Spleen (tissue), 13 donors: ENCODE data around the gene RESP18. TPM values are rescaled to one million over a fixed set of nuclear protein-coding genes. Genes with fewer than 3 reads are reported as not detected.

Experiments used
- DNase-seq: peaks from one replicate; pipeline ENCODE4 v3.0.0-alpha.2; 2020
- H3K27ac ChIP-seq, 8 donors: fragments of 200-600 bp; sonication (generic) in 7 of 8; 1 replicate in 4 of 8; 2 replicates in 4 of 8; pipeline versions ENCODE4 v1.5.0 to v1.8.0; 2016 to 2021; ENCODE audit warnings: inconsistent platforms in 4 of 8, mild to moderate bottlenecking in 4 of 8, moderate library complexity in 1 of 8
- H3K27me3 ChIP-seq, 7 donors: fragments of 200-600 bp; sonication (generic) in 6 of 7; replicated peaks in 1 of 7; 1 replicate in 4 of 7; 2 replicates in 3 of 7; pipeline versions ENCODE4 v1.5.0 to v1.8.0; 2016 to 2021; ENCODE audit warnings: inconsistent platforms in 3 of 7, mild to moderate bottlenecking in 1 of 7
- H3K36me3 ChIP-seq, 6 donors: fragments of 200-600 bp; sonication (generic) in 5 of 6; 1 replicate in 4 of 6; 2 replicates in 2 of 6; pipeline versions ENCODE4 v1.5.0 to v1.8.0; 2016 to 2021; ENCODE audit warnings: inconsistent platforms in 2 of 6
- H3K4me1 ChIP-seq, 6 donors: fragments of 200-600 bp; sonication (generic) in 5 of 6; 1 replicate in 3 of 6; 2 replicates in 3 of 6; pipeline versions ENCODE4 v1.5.0 to v1.8.0; 2016 to 2021; ENCODE audit warnings: inconsistent platforms in 3 of 6
- H3K4me3 ChIP-seq, 8 donors: fragments of 200-600 bp; sonication (generic) in 7 of 8; 1 replicate in 4 of 8; 2 replicates in 4 of 8; pipeline versions ENCODE4 v1.5.0 to v1.8.0; 2016 to 2021; ENCODE audit warnings: inconsistent platforms in 4 of 8, mild to moderate bottlenecking in 4 of 8, moderate library complexity in 2 of 8
- H3K9me3 ChIP-seq, 8 donors: fragments of 200-600 bp; sonication (generic) in 7 of 8; 1 replicate in 4 of 8; 2 replicates in 4 of 8; pipeline versions ENCODE4 v1.5.0 to v1.8.0; 2016 to 2021; ENCODE audit warnings: inconsistent platforms in 4 of 8
- CTCF ChIP-seq, 11 experiments: fragments of 200-600 bp in 7 of 11; fragments of 450-650 bp in 4 of 11; sonication (generic) in 4 of 11; IDR thresholded peaks in 8 of 11; conservative IDR thresholded peaks in 3 of 11; 1 replicate in 7 of 11; 2 replicates in 4 of 11; pipeline versions ENCODE4 v1.4.0 to v1.8.0; 2016 to 2021; ENCODE audit warnings: antibody characterized with exemption in 11 of 11, inconsistent platforms in 4 of 11, mild to moderate bottlenecking in 1 of 11
- POLR2A ChIP-seq, 3 donors: fragments of 450-650 bp; IDR thresholded peaks; one replicate each; pipeline ENCODE4 v1.5.1; 2017; ENCODE audit warnings: antibody characterized with exemption in 3 of 3, mild to moderate bottlenecking in 1 of 3
- POLR2AphosphoS5 ChIP-seq, 3 donors: sonication (generic); formaldehyde crosslinking; IDR thresholded peaks; one replicate each; pipeline ENCODE4 v1.5.1; 2017; ENCODE audit warnings: antibody characterized with exemption in 3 of 3
- WGBS, 5 donors: extraction: QIAGEN DNeasy Blood & Tissue Kit in 3 of 5; methylation state at CpG; one replicate each; pipeline versions ENCODE4 v1.1.5 to v1.1.7; 2013 to 2018; 5-methylcytosine and 5-hydroxymethylcytosine counted together
- intact Hi-C: fragments of 100-400 bp; cut with DNase I; formaldehyde crosslinking; loops from one replicate; pipeline ENCODE4 v1.15.0; 2023; ENCODE audit warnings: low total_unique reads
- long read RNA-seq, 2 donors: transcript quantifications; one replicate each; lab custom pipeline, GENCODE V29; 2026
- polyA plus RNA-seq, 3 donors: library from polyadenylated mRNA; stranded (reverse); fragments of 200-250 nt; gene quantifications; one replicate each; pipeline ENCODE4 v1.2.1, GENCODE V29; 2013
- total RNA-seq, 7 donors: library from RNA; depleted of rRNA in 3 of 7; stranded (reverse); fragments of >200 nt in 3 of 7; fragmentation: NEBNext Ultra II Directional in 4 of 7; extraction: Animal tissue kit (Norgen Biotek cat#: 25700) in 4 of 7; gene quantifications; one replicate each; pipeline versions ENCODE4 v1.1.0 to v1.2.1, GENCODE V29; 2016 to 2021
- donor health status: healthy with polysubstance abuse.
- donor health status: DM: no; HTN: no; CAD: no; lungs with moderate emphysema.
- donor health status: DM: no; HTN: no; CAD: no.
- donor health status: Bipolar disorder and iron deficiency.
- donor health status: healthy.
- donor health status: DM: no; HTN: no; CAD: no.
- donor health status: DM: yes; HTN: yes; CAD: no.

The RESP18 gene
- total RNA-seq (under 1 TPM in 1 of 7 donors, not detected in 6; 0.83 TPM), polyA plus RNA-seq (not detected)
- long read RNA-seq, donor 1: 0 reads
- long read RNA-seq, donor 2: 0 reads

DNA sequence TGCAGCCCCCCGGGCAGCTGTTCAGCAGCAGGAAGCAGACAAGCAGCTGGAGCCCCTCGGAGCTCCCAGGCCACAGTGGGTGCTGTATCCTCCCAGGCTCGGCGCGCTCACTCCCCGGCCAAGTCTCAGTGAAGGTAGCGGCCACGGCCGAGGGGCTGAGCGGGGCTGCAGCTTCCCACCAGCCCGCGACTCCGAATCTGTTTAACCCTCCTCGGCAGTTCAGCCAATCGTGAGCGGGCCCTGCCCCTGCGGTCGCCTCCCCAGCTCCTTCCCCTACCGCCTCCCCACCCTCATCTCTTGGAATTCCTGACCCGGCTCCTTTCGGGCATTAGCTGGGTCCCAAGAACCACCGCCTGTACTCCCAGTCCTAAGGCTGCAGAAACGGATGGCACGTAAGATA lies at the start of gene RESP18:
RESP18 (minus strand) TSS at position 203 of the 400 bp plus-strand sequence.
- peaks cover 0 to 3% (median 0%) of the 10 kb centered on the region in 6 donors for H3K4me1 ChIP-seq
- peaks cover 3 to 88% (median 36%) of the 10 kb centered on the region in 7 donors for H3K27me3 ChIP-seq
- peaks cover 0 to 24% (median 17%) of the 10 kb centered on the region in 8 donors for H3K9me3 ChIP-seq
- intact Hi-C loops: no loop called here
- H3K4me3 ChIP-seq: no peak within 1 kb of the TSS
- 7 to 16% (median 16%) methylated on average over 14 to 24 of the region's 24 CpGs for WGBS, 5 donors
- no peak for DNase-seq
- H3K27ac ChIP-seq: no peak within 1 kb of the TSS
- TF ChIP-seq CTCF (IDR thresholded peaks at IDR 0.05 in 8 of 11, conservative IDR thresholded peaks at IDR 0.05 in 3 of 11): no peak
- no peaks in the 10 kb centered on the region for H3K36me3 ChIP-seq

GRCh38 chr2:219381448-219381847 lies 48.9 kb upstream of the RESP18 start:
- Histone ChIP-seq H3K4me3 (no peak overlapping the region), H3K36me3 (peaks cover 5 to 100% (median 74%) of the 10 kb centered on the region in 6 donors), H3K27me3 (no peaks in the 10 kb centered on the region), H3K9me3 (no peaks in the 10 kb centered on the region), H3K27ac (no peak overlapping the region), H3K4me1 (peaks cover 0 to 19% (median 5%) of the 10 kb centered on the region in 6 donors)
- 92 to 95% (median 93%) methylated on average over 9 of the region's 9 CpGs for WGBS, 5 donors
- TF ChIP-seq POLR2AphosphoS5 (IDR thresholded peaks at IDR 0.05): no peak
- no peak for TF ChIP-seq CTCF (IDR thresholded peaks at IDR 0.05 in 8 of 11, conservative IDR thresholded peaks at IDR 0.05 in 3 of 11)
- TF ChIP-seq POLR2A (IDR thresholded peaks at IDR 0.05): no peak
- intact Hi-C loops: no loop called here
- DNase-seq: no peak

GRCh38 chr2:219380926-219381325 lies 48.4 kb upstream of the RESP18 start:
- intact Hi-C loops: no loop called here
- H3K4me3 ChIP-seq: no peak overlapping the region
- H3K4me1 ChIP-seq: peaks cover 0 to 14% (median under 1%) of the 10 kb centered on the region in 6 donors
- DNase-seq: no peak
- peaks cover 5 to 100% (median 73%) of the 10 kb centered on the region in 6 donors for H3K36me3 ChIP-seq
- H3K27ac ChIP-seq: no peak overlapping the region
- H3K27me3 ChIP-seq: no peaks in the 10 kb centered on the region
- TF ChIP-seq POLR2A (IDR thresholded peaks at IDR 0.05): no peak
- TF ChIP-seq CTCF (IDR thresholded peaks at IDR 0.05 in 8 of 11, conservative IDR thresholded peaks at IDR 0.05 in 3 of 11): no peak
- no peak for TF ChIP-seq POLR2AphosphoS5 (IDR thresholded peaks at IDR 0.05)
- H3K9me3 ChIP-seq: no peaks in the 10 kb centered on the region

DNA sequence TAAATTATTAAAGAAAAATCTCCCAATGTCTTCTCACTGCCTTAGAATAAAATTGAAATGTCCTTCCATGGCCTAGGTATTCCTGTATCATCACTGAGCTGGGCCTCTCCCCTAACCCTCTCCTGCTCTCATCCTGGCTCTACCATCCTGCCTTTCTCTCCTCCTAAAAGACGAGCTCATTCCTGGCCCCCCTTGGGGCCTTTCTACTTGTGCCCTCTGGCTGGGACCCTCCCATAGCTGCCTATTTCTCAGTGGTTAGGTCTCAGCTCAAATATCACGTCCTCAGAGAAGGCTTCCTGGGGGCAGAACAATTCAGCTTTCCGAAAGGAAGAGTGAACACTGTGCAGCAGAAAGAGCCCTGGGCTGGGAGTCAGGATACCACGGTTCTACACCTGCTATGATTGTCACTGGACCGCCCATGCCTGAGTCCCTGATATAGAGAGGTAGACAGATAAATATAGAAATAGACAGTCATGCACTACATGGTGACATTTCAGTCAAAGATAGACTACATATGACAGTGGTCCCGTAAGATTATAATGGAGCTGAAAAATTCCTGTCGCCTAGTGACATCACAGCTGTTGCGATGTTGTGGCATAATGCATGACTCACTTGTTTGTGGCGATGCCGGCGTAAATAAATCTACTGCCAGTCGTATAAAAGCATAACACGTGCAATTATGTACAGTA lies 45.8 kb upstream of the RESP18 start:
- intact Hi-C loops: no loop called here
- Histone ChIP-seq H3K9me3 (no peaks in the 10 kb centered on the region), H3K27ac (no peak overlapping the region), H3K4me3 (no peak overlapping the region), H3K4me1 (no peaks in the 10 kb centered on the region), H3K36me3 (peaks cover 0 to 99% (median 65%) of the 10 kb centered on the region in 6 donors), H3K27me3 (no peaks in the 10 kb centered on the region)
- 93 to 96% (median 95%) methylated on average over 13 of the region's 13 CpGs for WGBS, 5 donors
- TF ChIP-seq CTCF (IDR thresholded peaks at IDR 0.05 in 8 of 11, conservative IDR thresholded peaks at IDR 0.05 in 3 of 11) (no peak), POLR2A (IDR thresholded peaks at IDR 0.05) (no peak), POLR2AphosphoS5 (IDR thresholded peaks at IDR 0.05) (no peak)
- DNase-seq: no peak
